ENCODE data around the gene ZMYM2.

ZMYM2 gene

GRCh38 chr13:20049558-20050473 is 91.3 kb downstream of the ZMYM2 start:
- no peak for DNase-seq

DNA sequence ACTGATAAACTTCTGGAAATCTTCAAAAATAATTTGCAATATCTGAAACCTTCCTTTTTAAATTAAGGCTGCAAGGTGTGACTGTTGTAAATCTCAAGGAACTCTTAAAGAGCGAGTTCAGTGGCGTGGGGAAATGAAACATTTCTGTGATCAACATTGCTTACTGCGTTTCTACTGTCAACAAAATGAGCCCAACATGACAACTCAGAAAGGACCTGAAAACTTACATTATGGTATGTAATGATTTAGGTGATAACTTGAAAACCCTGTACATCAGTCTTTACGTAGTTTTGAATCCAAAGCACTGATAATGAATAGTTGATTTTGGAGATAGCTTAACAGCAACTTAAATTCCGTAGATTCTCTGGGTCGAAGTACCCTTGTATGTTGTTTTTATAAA is 92.8 kb downstream of the ZMYM2 start:
- DNase-seq: no peak

- DNase-seq: no peak
These were observed 94.5 kb downstream of the ZMYM2 start for GRCh38 chr13:20053016-20053415.

DNA sequence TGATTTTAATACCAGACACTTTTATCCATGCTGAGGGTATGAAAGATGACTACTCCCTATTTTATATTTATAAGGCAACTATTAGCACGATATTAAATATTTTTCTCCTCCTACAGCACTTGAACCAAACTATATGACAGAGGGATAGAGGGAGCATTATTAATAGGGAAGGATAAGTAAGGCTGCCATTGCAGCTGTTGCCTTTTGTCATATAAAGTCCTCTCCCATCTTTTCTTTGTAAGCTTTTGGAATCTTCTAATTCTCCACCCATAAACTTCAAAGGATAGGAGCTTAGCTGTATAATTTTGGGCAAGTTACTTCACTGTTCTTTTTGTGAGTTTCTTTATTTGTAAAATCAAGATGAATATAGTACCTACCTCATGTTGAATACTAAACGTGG is 95.4 kb downstream of the ZMYM2 start:
- no peak for DNase-seq

GRCh38 chr13:20054586-20054985 is 96.1 kb downstream of the ZMYM2 start:
- no peak for DNase-seq

GRCh38 chr13:20057214-20057613 is 98.7 kb downstream of the ZMYM2 start:
- DNase-seq: no peak

GRCh38 chr13:20057963-20058362 is 99.4 kb downstream of the ZMYM2 start:
- DNase-seq: no peak

DNA sequence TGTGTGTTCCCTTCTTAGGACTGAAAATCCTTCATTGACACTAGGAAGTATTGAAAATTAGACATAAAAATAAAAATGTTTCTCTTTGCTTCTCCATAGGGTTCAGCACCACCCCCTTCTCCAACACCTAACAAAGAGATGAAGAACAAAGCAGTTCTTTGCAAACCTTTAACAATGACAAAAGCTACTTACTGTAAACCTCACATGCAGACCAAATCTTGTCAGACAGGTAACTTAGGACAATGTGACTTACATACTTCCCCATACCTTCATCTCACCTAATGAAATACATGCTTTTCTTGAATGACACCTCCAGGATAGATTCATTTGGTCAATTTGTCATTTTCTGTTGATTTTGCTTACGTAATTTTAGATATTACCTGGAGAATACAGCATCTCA is 99.9 kb downstream of the ZMYM2 start:
- DNase-seq: no peak

GRCh38 chr13:20064128-20064527 is 105.6 kb downstream of the ZMYM2 start:
- DNase-seq: no peak

- DNase-seq: no peak
These were observed 107.0 kb downstream of the ZMYM2 start for GRCh38 chr13:20065516-20065915.

DNA sequence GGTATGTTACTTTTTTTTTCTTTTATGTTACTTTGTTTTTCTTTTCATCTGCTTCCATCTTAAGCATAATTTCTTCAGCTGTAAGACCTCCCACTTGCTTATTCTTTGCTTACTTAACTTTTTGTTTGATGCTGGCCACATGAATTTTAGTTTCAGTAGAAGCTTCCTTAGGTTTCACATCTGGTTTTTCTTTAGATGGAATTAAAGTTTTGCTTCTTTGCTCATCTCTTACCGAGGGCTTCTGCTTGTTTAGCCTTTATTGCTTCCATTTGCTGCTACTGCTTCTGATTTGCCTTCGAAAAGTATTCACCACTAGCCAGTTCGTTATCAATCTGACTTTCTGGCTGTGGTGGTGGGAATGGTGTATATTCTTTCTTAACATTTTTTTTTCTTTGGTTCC is 111.4 kb downstream of the ZMYM2 start:
- DNase-seq: no peak

DNA sequence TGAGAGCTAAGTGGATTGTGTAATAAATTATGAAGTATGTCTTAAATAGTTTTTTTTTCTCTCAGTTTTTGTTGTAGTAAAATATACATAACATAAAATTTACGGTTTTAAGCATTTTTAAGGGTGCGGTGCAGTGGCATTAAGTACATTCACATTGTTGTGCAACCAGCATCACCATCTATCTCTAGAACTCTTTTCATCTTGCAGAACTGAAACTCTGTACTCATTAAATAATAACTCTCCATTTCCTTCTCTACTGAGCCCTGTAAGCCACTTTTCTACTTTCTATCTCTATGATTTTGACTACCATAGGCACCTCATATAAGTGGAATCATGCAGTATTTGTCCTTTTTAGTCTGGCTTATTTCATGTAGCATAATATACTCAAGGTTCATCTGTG is 115.2 kb downstream of the ZMYM2 start:
- no peak for DNase-seq

GRCh38 chr13:20074966-20075365 is 116.4 kb downstream of the ZMYM2 start:
- no peak for DNase-seq

DNA sequence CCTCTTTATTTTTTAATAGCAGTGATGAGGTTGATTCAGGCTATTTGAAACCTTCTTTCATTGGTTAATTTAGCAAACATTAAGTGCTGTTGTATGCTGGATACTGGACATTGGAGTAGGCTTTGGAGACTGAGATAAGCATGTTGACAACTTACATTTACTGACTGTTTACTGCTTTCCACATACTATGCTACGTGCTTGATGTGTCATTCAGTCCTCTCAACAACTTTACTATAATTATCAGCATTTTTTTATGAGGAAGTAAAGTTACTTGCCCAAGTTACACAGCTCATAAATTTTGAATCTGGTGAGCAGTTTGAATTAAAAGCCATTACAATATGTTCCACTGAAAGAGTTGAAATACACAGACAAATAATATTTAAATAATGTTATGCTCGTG is 118.6 kb downstream of the ZMYM2 start:
- DNase-seq: no peak

GRCh38 chr13:20080377-20081164 is 122.0 kb downstream of the ZMYM2 start:
- no peak for DNase-seq

DNA sequence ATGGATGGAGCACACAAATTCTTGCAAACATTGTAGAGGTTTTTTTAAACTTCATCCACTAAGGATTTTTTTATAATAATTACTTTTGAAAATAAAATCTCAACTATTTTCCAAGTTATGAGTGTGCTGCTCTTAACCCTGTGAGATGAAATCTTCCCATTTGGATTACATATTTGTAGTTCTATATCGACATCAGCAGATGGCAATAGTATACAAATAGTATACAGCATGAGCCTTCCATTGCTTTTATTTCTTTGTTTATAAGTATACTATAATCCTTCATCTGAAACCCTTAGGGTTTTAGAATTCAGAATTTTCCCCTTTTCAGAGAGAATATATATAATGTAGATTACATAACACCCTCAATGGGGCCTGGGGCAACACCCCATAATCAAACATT is 131.8 kb downstream of the ZMYM2 start:
- DNase-seq: no peak

DNA sequence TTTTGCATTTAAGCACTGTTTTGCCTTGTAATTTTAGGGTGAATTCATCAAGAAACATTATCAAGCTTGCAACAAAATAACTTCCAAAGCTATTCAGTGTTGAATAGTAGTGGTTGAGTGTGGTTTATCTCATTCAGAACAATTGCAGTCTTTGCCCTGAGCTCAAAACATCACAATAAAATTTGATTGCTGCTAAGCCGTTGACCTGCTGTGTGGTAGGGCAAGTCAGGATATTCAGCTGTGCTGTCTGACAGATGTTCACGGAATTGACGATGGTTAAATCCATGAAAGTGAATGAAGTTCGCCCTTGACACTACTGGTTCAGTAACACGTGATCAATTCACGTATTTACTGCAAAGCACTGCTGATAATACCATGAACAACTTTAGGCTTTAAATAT is 135.4 kb downstream of the ZMYM2 start:
- DNase-seq: no peak

DNA sequence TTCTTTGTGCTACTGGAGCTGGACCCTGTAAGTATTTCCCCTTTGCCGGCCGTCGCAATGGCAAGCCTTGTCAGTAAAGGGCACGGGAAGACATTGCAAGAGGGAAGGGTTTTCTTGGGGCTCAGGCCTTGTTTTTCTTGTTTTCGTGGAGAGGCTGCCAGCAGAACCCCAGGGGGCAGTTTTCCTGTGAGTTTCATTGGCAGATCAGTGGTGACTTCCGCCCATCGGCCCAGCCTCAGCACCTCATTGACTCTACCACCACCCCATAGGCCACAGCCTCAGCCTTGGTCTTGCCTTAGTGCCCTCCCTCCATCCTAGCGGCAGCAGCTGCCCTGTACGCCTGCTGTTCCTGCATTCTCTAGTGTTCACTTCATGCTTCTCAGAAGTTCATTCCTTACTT is 140.8 kb downstream of the ZMYM2 start:
- DNase-seq: no peak

- DNase-seq: no peak
These were observed 143.2 kb downstream of the ZMYM2 start for GRCh38 chr13:20101467-20102316.

- no peak for DNase-seq
These were observed 144.1 kb downstream of the ZMYM2 start for GRCh38 chr13:20102525-20103180.

- no peak for DNase-seq
These were observed 146.7 kb downstream of the ZMYM2 start for GRCh38 chr13:20105161-20105689.

- DNase-seq: no peak
These were observed 148.2 kb downstream of the ZMYM2 start for GRCh38 chr13:20106742-20107141.
